Right atrium auricular region (tissue), 2 donors: ENCODE measurements around the gene NAP1L4. TPM values are rescaled to one million over a fixed set of nuclear protein-coding genes. Genes with fewer than 3 reads are reported as not detected.
A peak's percentile ranks its signal among the peaks of the same experiment; 100 is the strongest.

Experiments used
- DNase-seq: peaks from one replicate; pipeline ENCODE4 v3.0.0-alpha.2; 2019; ENCODE audit warnings: low spot score
- H3K27ac ChIP-seq, 2 donors: fragments of 200-600 bp; sonication (generic); 1 replicate in 1 of 2; 2 replicates in 1 of 2; pipeline ENCODE4 v1.5.1; 2016 to 2019
- H3K27me3 ChIP-seq, 2 donors: fragments of 200-600 bp; sonication (generic); one replicate each; pipeline versions ENCODE4 v1.5.1 to v1.6.0; 2017 to 2019
- H3K36me3 ChIP-seq: fragments of 200-600 bp; sonication (generic); one replicate; pipeline ENCODE4 v1.5.1; 2016
- H3K4me1 ChIP-seq, 2 donors: fragments of 200-600 bp; sonication (generic); one replicate each; pipeline versions ENCODE4 v1.5.1 to v1.6.0; 2017 to 2019
- H3K4me3 ChIP-seq, 2 donors: fragments of 200-600 bp; sonication (generic); 1 replicate in 1 of 2; 2 replicates in 1 of 2; pipeline ENCODE4 v1.5.1; 2017 to 2019; ENCODE audit warnings: mild to moderate bottlenecking in 1 of 2, moderate library complexity in 1 of 2
- H3K9me3 ChIP-seq, 2 donors: fragments of 200-600 bp; sonication (generic); one replicate each; pipeline ENCODE4 v1.5.1; 2019
- CTCF ChIP-seq, 2 donors: fragments of 200-600 bp; sonication (generic); IDR thresholded peaks; one replicate each; pipeline ENCODE4 v1.5.1; 2019; ENCODE audit warnings: antibody characterized with exemption in 2 of 2
- total RNA-seq, 2 donors: library from RNA; depleted of rRNA; stranded (reverse); fragments of >200 nt; gene quantifications; one replicate each; pipeline ENCODE4 v1.1.0, GENCODE V29; 2016

NAP1L4 gene
- total RNA-seq, 2 donors from 2014 or later = 79.2 to 128 TPM

- H3K27me3 ChIP-seq = no peaks in the 10 kb centered on the region
- no peak for TF ChIP-seq CTCF (IDR thresholded peaks at IDR 0.05)
- no peaks in the 10 kb centered on the region for H3K36me3 ChIP-seq
- no peak overlapping the region for H3K4me3 ChIP-seq
- H3K4me1 ChIP-seq = peaks cover 0 to 40% of the 10 kb centered on the region in 2 donors
- no peaks in the 10 kb centered on the region for H3K9me3 ChIP-seq
- H3K27ac ChIP-seq = no peak overlapping the region
- no peak for DNase-seq
Observed at GRCh38 chr11:2904153-2905052, 87.7 kb downstream of the NAP1L4 start.

- DNase-seq = no peak
- peaks cover 0 to 37% of the 10 kb centered on the region in 2 donors for H3K4me1 ChIP-seq
- no peaks in the 10 kb centered on the region for H3K27me3 ChIP-seq
- H3K4me3 ChIP-seq = no peak overlapping the region
- H3K27ac ChIP-seq = no peak overlapping the region
- no peaks in the 10 kb centered on the region for H3K36me3 ChIP-seq
- TF ChIP-seq CTCF (IDR thresholded peaks at IDR 0.05) = no peak
- no peaks in the 10 kb centered on the region for H3K9me3 ChIP-seq
Observed at GRCh38 chr11:2903672-2904011, 88.5 kb downstream of the NAP1L4 start.

DNA sequence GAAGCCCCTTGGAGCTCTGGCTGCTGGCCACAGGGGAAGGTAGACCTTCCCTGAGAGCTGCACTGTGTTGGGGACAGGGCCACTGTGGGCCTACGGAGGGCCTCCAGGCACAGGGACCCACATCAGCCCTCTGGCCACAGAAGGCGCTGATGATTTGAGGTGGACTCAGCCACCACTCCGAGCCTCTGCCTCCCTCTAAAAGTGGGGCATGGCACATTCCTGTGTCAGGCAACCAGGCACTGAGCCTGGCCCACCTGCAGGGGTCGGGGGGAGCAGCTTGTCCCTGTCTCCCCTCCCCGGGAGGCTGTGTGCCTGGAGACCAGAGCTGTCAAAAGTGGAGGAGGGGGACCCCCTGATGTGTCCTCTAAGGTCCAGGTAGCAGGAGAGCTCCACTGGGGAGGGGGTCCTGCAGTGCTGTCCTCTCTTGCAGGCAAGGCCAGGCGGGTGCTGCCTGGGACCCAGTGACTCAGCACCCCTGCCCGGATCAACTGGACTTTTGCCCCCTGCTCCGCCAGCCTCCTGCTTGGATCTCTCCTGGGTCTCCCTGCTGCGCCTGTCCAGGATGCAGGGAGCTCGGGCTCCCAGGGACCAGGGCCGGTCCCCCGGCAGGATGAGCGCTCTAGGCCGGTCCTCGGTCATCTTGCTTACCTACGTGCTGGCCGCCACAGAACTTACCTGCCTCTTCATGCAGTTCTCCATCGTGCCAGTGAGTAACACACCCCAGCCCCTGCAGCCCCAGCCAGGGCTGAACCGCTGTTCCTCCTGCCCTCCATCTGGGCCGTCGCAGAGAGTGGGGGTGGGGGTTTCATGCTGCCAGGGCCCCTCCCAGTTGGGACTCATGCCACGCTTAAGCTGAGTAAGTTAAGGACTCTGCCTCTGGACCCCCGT lies 89.1 kb downstream of the NAP1L4 start:
- Histone ChIP-seq H3K27ac (peak overlapping the region; percentile 74 to 86), H3K9me3 (no peaks in the 10 kb centered on the region), H3K4me3 (peak overlapping the region; percentile 52 to 71), H3K4me1 (peaks cover 0 to 42% of the 10 kb centered on the region in 2 donors), H3K27me3 (no peaks in the 10 kb centered on the region), H3K36me3 (no peaks in the 10 kb centered on the region)
- TF ChIP-seq CTCF (IDR thresholded peaks at IDR 0.05) = no peak
- no peak for DNase-seq

DNA sequence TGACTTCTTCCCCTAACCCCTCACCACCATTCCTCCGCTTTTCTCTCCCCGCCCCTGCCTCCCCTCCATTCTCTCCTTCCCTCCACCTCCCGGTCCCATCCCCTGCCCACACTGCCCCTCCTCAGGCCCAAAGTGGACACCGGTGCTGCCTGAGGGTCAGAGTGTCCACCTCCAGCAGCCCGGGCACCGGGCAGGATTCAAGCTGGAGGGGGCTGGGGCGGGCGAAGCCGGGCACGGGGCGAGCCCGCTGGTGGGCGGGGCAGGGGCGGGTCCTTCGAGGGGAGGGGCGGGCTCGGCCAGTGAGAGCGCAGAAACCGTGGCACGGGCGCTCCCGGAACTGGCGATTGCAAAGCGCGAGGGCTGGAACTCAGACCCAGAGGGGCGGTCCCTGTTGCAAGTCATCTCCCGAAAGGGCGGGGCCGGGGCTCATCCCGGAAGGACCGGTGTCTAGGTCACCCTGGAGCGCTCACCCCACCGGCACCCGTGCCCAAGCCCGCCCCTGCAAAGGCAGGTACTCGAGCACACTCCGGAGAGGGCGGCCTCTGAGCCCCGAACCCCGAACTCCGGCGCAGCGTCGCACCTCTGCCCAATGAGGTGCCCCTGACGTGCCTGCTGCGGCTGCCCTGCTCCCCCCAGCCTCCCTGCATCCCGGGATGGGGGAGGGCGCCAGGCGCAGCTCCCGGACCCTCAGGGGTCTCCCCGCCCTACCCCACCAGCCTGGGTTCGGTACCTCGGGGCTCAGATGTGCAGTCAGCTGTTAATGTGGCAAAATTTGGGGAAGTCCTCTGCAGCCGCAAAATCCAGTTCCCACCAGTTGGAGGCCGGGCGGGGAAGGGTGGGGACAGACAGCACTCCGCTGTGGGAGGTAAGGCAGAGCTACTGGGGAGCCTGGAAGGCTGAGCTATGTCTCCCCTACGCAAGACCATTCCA lies 90.0 kb downstream of the NAP1L4 start:
- Histone ChIP-seq H3K9me3 (no peaks in the 10 kb centered on the region), H3K4me3 (peak overlapping the region; percentile 52 to 71), H3K36me3 (no peaks in the 10 kb centered on the region), H3K27ac (peak overlapping the region; percentile 74 to 86), H3K27me3 (no peaks in the 10 kb centered on the region), H3K4me1 (peaks cover 0 to 42% of the 10 kb centered on the region in 2 donors)
- TF ChIP-seq CTCF (IDR thresholded peaks at IDR 0.05) = no peak
- peak; percentile 96 for DNase-seq

- H3K9me3 ChIP-seq = no peaks in the 10 kb centered on the region
- DNase-seq = no peak
- H3K27me3 ChIP-seq = no peaks in the 10 kb centered on the region
- no peaks in the 10 kb centered on the region for H3K36me3 ChIP-seq
- peaks cover 0 to 42% of the 10 kb centered on the region in 2 donors for H3K4me1 ChIP-seq
- peak overlapping the region; percentile 74 to 86 for H3K27ac ChIP-seq
- TF ChIP-seq CTCF (IDR thresholded peaks at IDR 0.05) = no peak
- H3K4me3 ChIP-seq = peak overlapping the region; percentile 52 to 71
Observed at GRCh38 chr11:2901196-2901796, 90.8 kb downstream of the NAP1L4 start.
